Esophagus muscularis mucosa (tissue), 4 donors: ENCODE results near the gene CCNL2.

Experiments
- CTCF ChIP-seq, 3 experiments: fragments of 200-600 bp in 2 of 3; fragments of 450-650 bp in 1 of 3; sonication (generic) in 2 of 3; IDR thresholded peaks; one replicate each; pipeline ENCODE4 v1.5.1; 2017 to 2019; ENCODE audit warnings: antibody characterized with exemption in 3 of 3, mild to moderate bottlenecking in 2 of 3, moderate library complexity in 1 of 3
- EP300 ChIP-seq: sonication (generic); formaldehyde crosslinking; IDR thresholded peaks from one replicate; pipeline ENCODE4 v1.6.1; 2017; ENCODE audit warnings: antibody characterized with exemption
- POLR2A ChIP-seq: fragments of 450-650 bp; IDR thresholded peaks from one replicate; pipeline ENCODE4 v1.6.1; 2017; ENCODE audit warnings: antibody characterized with exemption, moderate library complexity, mild to moderate bottlenecking, low read depth
- POLR2AphosphoS5 ChIP-seq, 2 donors: sonication (generic); formaldehyde crosslinking; IDR thresholded peaks; one replicate each; pipeline ENCODE4 v1.6.1; 2017; ENCODE audit warnings: antibody characterized with exemption in 2 of 2

GRCh38 chr1:1406101-1406820, 7.1 kb upstream of the CCNL2 start:
- TF ChIP-seq POLR2A = no peak
- TF ChIP-seq EP300 = no peak
- no peak for TF ChIP-seq POLR2AphosphoS5 (IDR thresholded peaks at IDR 0.05)
- no peak for TF ChIP-seq CTCF (IDR thresholded peaks at IDR 0.05)
